Stomach (tissue), 4 donors: Measurements from ENCODE around the gene BICD2.

Source experiments
- CTCF ChIP-seq, 7 experiments: fragments of 450-650 bp in 4 of 7; fragments of 200-600 bp in 3 of 7; sonication (generic) in 3 of 7; IDR thresholded peaks; one replicate each; pipeline ENCODE4 v1.5.1; 2016 to 2019; ENCODE audit warnings: antibody characterized with exemption in 7 of 7, control low read depth in 2 of 7, mild to moderate bottlenecking in 1 of 7
- POLR2A ChIP-seq, 4 donors: fragments of 450-650 bp; IDR thresholded peaks; one replicate each; pipeline ENCODE4 v1.6.1; 2016; ENCODE audit warnings: antibody characterized with exemption in 4 of 4, control low read depth in 2 of 4, mild to moderate bottlenecking in 1 of 4, moderate library complexity in 1 of 4
- POLR2AphosphoS5 ChIP-seq, 3 donors: sonication (generic); formaldehyde crosslinking; IDR thresholded peaks; one replicate each; pipeline ENCODE4 v1.6.1; 2016; ENCODE audit warnings: antibody characterized with exemption in 3 of 3

DNA sequence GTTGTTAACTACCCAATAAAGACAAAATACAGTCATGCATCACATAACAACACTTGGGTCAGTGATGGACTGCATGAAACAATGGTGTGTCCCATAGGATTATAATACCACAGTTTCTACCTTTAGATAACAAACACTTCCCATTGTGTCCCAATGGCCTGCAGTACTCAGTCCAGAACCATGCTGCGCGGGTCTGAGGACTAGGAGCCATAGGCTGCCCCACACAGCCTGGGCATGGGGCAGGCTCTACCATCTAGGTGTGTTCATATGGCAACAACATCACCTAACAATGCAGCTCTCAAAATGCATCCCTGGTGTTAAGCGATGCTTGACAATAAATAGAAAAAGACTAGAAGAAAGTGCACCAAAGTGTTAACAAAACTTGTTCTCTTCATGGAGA, 101.5 kb downstream of the BICD2 start:
- TF ChIP-seq POLR2AphosphoS5 (IDR thresholded peaks at IDR 0.05) (no peak), CTCF (IDR thresholded peaks at IDR 0.05) (no peak), POLR2A (IDR thresholded peaks at IDR 0.05) (no peak)
